Gastroesophageal sphincter (tissue), 4 donors: ENCODE data around the gene CCDC178. TPM values are rescaled to one million over a fixed set of nuclear protein-coding genes. Genes with fewer than 3 reads are reported as not detected.

Source experiments
- ATAC-seq: fragments of 150-250 bp; one replicate; pipeline ENCODE4 v1.9.1; 2016; ENCODE audit warnings: mild to moderate bottlenecking, moderate library complexity
- H3K27ac ChIP-seq, 4 donors: fragments of 200-600 bp; sonication (generic) in 3 of 4; 1 replicate in 3 of 4; 2 replicates in 1 of 4; pipeline ENCODE4 v1.5.1; 2016 to 2019
- H3K27me3 ChIP-seq: fragments of 200-600 bp; sonication (generic); one replicate; pipeline ENCODE4 v1.5.1; 2019
- H3K36me3 ChIP-seq, 2 donors: fragments of 200-600 bp; sonication (generic); one replicate each; pipeline ENCODE4 v1.5.1; 2019; ENCODE audit warnings: control low read depth in 1 of 2
- H3K4me1 ChIP-seq, 3 donors: fragments of 200-600 bp; sonication (generic); 1 replicate in 2 of 3; 2 replicates in 1 of 3; pipeline ENCODE4 v1.5.1; 2016 to 2019; ENCODE audit warnings: control low read depth in 2 of 3
- H3K4me3 ChIP-seq, 2 donors: fragments of 200-600 bp; sonication (generic); one replicate each; pipeline ENCODE4 v1.5.1; 2019; ENCODE audit warnings: mild to moderate bottlenecking in 1 of 2, moderate library complexity in 1 of 2
- H3K9me3 ChIP-seq, 3 donors: fragments of 200-600 bp; sonication (generic); one replicate each; pipeline ENCODE4 v1.5.1; 2017 to 2019; ENCODE audit warnings: control low read depth in 2 of 3
- EP300 ChIP-seq: sonication (generic); formaldehyde crosslinking; IDR thresholded peaks from one replicate; pipeline ENCODE4 v1.6.1; 2017; ENCODE audit warnings: antibody characterized with exemption, mild to moderate bottlenecking
- POLR2A ChIP-seq, 2 donors: fragments of 450-650 bp; IDR thresholded peaks; one replicate each; pipeline ENCODE4 v1.6.1; 2017; ENCODE audit warnings: antibody characterized with exemption in 2 of 2, mild to moderate bottlenecking in 2 of 2, moderate library complexity in 1 of 2
- POLR2AphosphoS5 ChIP-seq: sonication (generic); formaldehyde crosslinking; IDR thresholded peaks from one replicate; pipeline ENCODE4 v1.6.1; 2017; ENCODE audit warnings: antibody characterized with exemption
- WGBS, 2 donors: methylation state at CpG; one replicate each; pipeline ENCODE4 v1.1.5; 2018; ENCODE audit warnings: low coverage in 1 of 2; 5-methylcytosine and 5-hydroxymethylcytosine counted together
- total RNA-seq, 4 donors: library from RNA; depleted of rRNA; stranded (reverse); fragments of >200 nt; gene quantifications; one replicate each; pipeline ENCODE4 v1.1.0, GENCODE V29; 2016
- TF ChIP-seq, protein P1 (sequence below), 4 experiments: fragments of 200-600 bp in 2 of 4; fragments of 450-650 bp in 2 of 4; sonication (generic) in 1 of 4; IDR thresholded peaks; one replicate each; pipeline ENCODE4 v1.5.1; 2017 to 2019; ENCODE audit warnings: antibody characterized with exemption in 4 of 4, mild to moderate bottlenecking in 2 of 4, moderate library complexity in 2 of 4

Gene CCDC178
- total RNA-seq, 4 donors from 2014 or later: 0.27 to 3.3 (median 2.1) TPM; not detected in 1

DNA sequence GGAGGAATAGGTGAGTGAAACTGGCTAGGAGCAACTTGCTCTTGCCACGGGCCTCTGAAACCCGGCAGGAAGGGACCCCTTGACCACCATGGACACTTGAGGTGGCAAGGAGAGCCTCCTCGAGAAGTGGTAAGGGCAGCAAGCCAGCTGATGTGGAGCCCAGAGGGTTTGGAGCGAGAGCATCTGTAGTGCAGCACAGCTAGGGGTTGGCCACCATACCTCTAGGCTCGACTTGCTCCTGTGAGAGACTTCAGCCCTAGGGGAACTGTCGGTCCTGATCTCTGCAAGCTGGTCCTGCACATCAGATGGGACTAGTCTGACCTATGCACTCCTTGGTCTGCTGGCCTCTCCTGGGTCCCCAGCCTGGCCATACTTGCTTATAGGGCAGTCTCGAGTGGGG, 158.4 kb downstream of the CCDC178 start:
- TF ChIP-seq POLR2A (IDR thresholded peaks at IDR 0.05) (no peak), POLR2AphosphoS5 (no peak), EP300 (no peak)
- TF ChIP-seq, protein P1, sequence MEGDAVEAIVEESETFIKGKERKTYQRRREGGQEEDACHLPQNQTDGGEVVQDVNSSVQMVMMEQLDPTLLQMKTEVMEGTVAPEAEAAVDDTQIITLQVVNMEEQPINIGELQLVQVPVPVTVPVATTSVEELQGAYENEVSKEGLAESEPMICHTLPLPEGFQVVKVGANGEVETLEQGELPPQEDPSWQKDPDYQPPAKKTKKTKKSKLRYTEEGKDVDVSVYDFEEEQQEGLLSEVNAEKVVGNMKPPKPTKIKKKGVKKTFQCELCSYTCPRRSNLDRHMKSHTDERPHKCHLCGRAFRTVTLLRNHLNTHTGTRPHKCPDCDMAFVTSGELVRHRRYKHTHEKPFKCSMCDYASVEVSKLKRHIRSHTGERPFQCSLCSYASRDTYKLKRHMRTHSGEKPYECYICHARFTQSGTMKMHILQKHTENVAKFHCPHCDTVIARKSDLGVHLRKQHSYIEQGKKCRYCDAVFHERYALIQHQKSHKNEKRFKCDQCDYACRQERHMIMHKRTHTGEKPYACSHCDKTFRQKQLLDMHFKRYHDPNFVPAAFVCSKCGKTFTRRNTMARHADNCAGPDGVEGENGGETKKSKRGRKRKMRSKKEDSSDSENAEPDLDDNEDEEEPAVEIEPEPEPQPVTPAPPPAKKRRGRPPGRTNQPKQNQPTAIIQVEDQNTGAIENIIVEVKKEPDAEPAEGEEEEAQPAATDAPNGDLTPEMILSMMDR (IDR thresholded peaks at IDR 0.05): no peak
- Histone ChIP-seq H3K36me3 (no peaks in the 10 kb centered on the region), H3K9me3 (no peaks in the 10 kb centered on the region), H3K27ac (no peak overlapping the region), H3K4me1 (no peaks in the 10 kb centered on the region), H3K4me3 (no peak overlapping the region), H3K27me3 (no peaks in the 10 kb centered on the region)
- no peak for ATAC-seq
- WGBS, 2 donors: 100% methylated on average over 1 of the region's 7 CpGs; no CpG with 5 or more reads in 1 of the 2 donors

DNA sequence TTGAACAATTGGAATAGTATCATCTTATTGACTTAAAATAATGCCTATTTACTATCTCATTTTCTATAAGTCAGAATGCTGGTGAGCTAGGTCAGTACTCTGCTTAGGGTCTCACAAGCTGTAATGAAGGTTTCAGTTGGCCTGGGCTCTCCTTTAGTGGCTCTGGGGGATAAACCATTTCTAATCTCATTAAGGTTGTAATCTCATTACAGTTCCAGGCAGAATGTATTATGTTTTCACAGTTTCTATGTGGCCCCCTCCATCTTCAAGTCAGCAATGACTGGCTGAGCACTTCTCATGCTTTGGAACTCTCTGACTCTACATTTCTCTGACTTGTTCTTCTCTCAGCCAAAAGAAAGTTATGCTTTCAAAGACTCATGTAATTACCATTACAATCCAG, 163.1 kb downstream of the CCDC178 start:
- ATAC-seq: no peak
- H3K27me3 ChIP-seq: no peaks in the 10 kb centered on the region
- TF ChIP-seq EP300 (no peak), POLR2AphosphoS5 (no peak), POLR2A (IDR thresholded peaks at IDR 0.05) (no peak)
- TF ChIP-seq, protein P1 (IDR thresholded peaks at IDR 0.05): no peak

DNA sequence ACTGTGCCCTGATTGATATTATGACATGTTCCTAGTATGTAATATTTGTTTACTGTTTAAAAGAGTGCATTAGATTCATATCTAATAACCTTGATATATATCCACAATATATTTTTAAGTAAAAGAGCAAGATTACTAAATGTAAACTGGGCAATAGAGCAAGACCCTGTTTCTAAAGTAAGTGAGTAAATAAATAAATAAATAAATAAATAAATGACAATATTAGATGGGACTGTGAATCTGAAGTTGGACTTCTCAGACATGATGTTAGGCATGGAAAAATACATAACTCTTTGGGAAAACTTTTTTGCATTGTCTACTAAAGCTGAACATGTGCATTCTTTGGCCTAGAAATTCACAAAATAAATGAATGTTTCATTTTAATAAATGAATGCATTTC, 164.7 kb downstream of the CCDC178 start:
- ATAC-seq: no peak
- no peak for TF ChIP-seq EP300
- TF ChIP-seq POLR2AphosphoS5: no peak
- TF ChIP-seq, protein P1 (IDR thresholded peaks at IDR 0.05): no peak
- TF ChIP-seq POLR2A (IDR thresholded peaks at IDR 0.05): no peak
- Histone ChIP-seq H3K27ac (no peak overlapping the region), H3K4me1 (no peaks in the 10 kb centered on the region), H3K9me3 (no peaks in the 10 kb centered on the region), H3K4me3 (no peak overlapping the region), H3K27me3 (no peaks in the 10 kb centered on the region), H3K36me3 (no peaks in the 10 kb centered on the region)

More for the DNA sequence above, 163.1 kb downstream of the CCDC178 start:
- Histone ChIP-seq H3K4me1 (no peaks in the 10 kb centered on the region), H3K9me3 (no peaks in the 10 kb centered on the region), H3K36me3 (no peaks in the 10 kb centered on the region), H3K27ac (no peak overlapping the region), H3K4me3 (no peak overlapping the region)

DNA sequence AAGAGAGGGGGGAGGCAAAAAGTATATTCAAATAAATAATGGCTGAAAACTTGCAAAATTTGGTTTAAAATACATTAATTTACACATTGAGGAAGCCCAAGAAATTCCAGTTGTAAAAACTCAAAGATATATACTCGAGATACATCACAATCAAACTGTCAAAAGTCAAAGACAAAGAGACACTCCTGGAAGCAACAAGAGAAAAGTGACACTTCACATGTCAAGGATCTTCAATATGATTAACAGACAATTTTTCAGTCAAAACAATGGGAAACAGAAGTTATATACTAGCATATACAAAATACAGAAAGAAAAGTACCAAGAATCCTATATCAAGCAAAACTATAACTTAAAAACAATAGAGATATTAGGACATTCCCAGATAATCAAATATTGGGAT, 170.2 kb downstream of the CCDC178 start:
- Histone ChIP-seq H3K4me1 (no peaks in the 10 kb centered on the region), H3K27ac (no peak overlapping the region), H3K9me3 (no peaks in the 10 kb centered on the region), H3K27me3 (no peaks in the 10 kb centered on the region), H3K36me3 (no peaks in the 10 kb centered on the region), H3K4me3 (no peak overlapping the region)
- WGBS, 2 donors: 50 to 64% methylated on average over 1 of the region's 1 CpG
- no peak for TF ChIP-seq POLR2AphosphoS5
- TF ChIP-seq POLR2A (IDR thresholded peaks at IDR 0.05): no peak
- TF ChIP-seq, protein P1 (IDR thresholded peaks at IDR 0.05): no peak
- no peak for TF ChIP-seq EP300
- no peak for ATAC-seq

DNA sequence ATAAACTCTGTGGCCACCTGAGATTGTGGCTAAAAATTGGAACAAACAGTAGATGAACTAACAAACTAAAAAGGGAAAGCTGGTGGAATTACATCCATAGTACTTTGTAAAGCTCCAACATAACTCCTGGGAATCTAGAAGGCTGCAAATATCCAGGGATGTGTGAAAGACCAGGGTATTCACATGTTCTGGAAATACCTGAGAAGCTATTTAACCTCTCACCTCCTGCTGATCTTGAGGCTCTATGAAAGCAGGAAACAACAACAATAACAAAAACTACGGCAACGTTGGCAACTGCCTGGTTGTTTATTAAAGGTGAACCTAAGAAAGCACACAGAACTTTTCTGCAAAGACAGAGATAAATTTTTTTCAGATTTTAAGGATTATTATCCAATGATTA, 171.3 kb downstream of the CCDC178 start:
- no peak for TF ChIP-seq EP300
- TF ChIP-seq, protein P1 (IDR thresholded peaks at IDR 0.05): no peak
- TF ChIP-seq POLR2A (IDR thresholded peaks at IDR 0.05): no peak
- TF ChIP-seq POLR2AphosphoS5: no peak
- H3K36me3 ChIP-seq: no peaks in the 10 kb centered on the region
- H3K27me3 ChIP-seq: no peaks in the 10 kb centered on the region
- no peak for ATAC-seq
- no peak overlapping the region for H3K4me3 ChIP-seq
- no peaks in the 10 kb centered on the region for H3K4me1 ChIP-seq
- H3K9me3 ChIP-seq: no peaks in the 10 kb centered on the region
- H3K27ac ChIP-seq: no peak overlapping the region
- 16 to 42% methylated on average over 2 of the region's 2 CpGs for WGBS, 2 donors
